A549 (cell line): ENCODE data around the gene CXCR5. TPM values are rescaled to one million over a fixed set of nuclear protein-coding genes. Genes with fewer than 3 reads are reported as not detected.

ENCODE experiments used
- ATAC-seq, 2 experiments: fragments of 200-7000 bp in 1 of 2; fragments of >200 bp in 1 of 2; cut with Nextera tagmentation in 1 of 2; cut with Tn5 transposase in 1 of 2; 3 replicates each; pipeline versions ENCODE4 v1.8.0 to v1.9.1; 2018 to 2020; ENCODE audit warnings: mild to moderate bottlenecking in 1 of 2, moderate library complexity in 1 of 2
- CTCF ChIA-PET: fragments of 300-600 bp; sonication (Branson Sonifier 250); formaldehyde crosslinking; extraction: SDS; loops from one replicate; lab custom pipeline; 2021; ENCODE audit warnings: antibody characterized with exemption, inconsistent platforms; lab: Yijun Ruan, JAX
- POLR2A ChIA-PET: fragments of 350-600 bp; formaldehyde crosslinking; extraction: SDS; loops from one replicate; lab custom pipeline; 2021; ENCODE audit warnings: antibody characterized with exemption, inconsistent platforms; lab: Yijun Ruan, JAX
- DNase-seq, 2 experiments: peaks; one replicate each; pipeline versions ENCODE4 v3.0.0 to v3.0.0-alpha.2; 2011 to 2016; ENCODE audit warnings: low read depth in 1 of 2, low spot score in 1 of 2
- FAIRE-seq: peaks from 2 replicates; lab custom pipeline; 2011; peaks lifted over from hg19 to GRCh38; lab: Jason Lieb, UNC
- H3K27ac ChIP-seq, 2 experiments: fragments of >200 bp; sonication (Bioruptor Twin); formaldehyde crosslinking; 3 replicates each; pipeline ENCODE4 v1.5.1; 2016 to 2017
- H3K4me1 ChIP-seq: fragments of >200 bp; sonication (Bioruptor Twin); formaldehyde crosslinking; 3 replicates; pipeline ENCODE4 v1.6.1; 2016
- H3K4me2 ChIP-seq: fragments of >200 bp; sonication (Bioruptor Twin); formaldehyde crosslinking; 3 replicates; pipeline ENCODE4 v1.6.1; 2016
- H3K4me3 ChIP-seq: fragments of >200 bp; sonication (Bioruptor Twin); formaldehyde crosslinking; 3 replicates; pipeline ENCODE4 v1.5.1; 2016
- H3K9me3 ChIP-seq: fragments of >200 bp; sonication (Bioruptor Twin); formaldehyde crosslinking; 3 replicates; pipeline ENCODE4 v1.6.1; 2016
- BHLHE40 ChIP-seq: IDR thresholded peaks from 2 replicates; pipeline ENCODE4 v1.6.1; 2012; ENCODE audit warnings: low read depth, low read length, inconsistent platforms
- CEBPB ChIP-seq, 2 experiments: fragments of >200 bp in 1 of 2; sonication (Bioruptor Twin) in 1 of 2; formaldehyde crosslinking in 1 of 2; IDR thresholded peaks; 2 replicates each; pipeline ENCODE4 v1.6.1; 2012 to 2016
- CTCF ChIP-seq: fragments of >200 bp; sonication (Bioruptor Twin); formaldehyde crosslinking; IDR thresholded peaks from 3 replicates; pipeline ENCODE4 v1.5.1; 2016
- EHF ChIP-seq: fragments of 250-450 bp; sonication (Bioruptor Pico); IDR thresholded peaks from 2 replicates; pipeline ENCODE4 v1.5.0; 2020; ENCODE audit warnings: mild to moderate bottlenecking
- EHMT2 ChIP-seq: fragments of 200-600 bp; sonication (generic); IDR thresholded peaks from 2 replicates; pipeline ENCODE4 v1.6.1; 2016; ENCODE audit warnings: antibody characterized with exemption, low read depth, mild to moderate bottlenecking, moderate library complexity
- ELK1 ChIP-seq: fragments of 150-350 bp; IDR thresholded peaks from 2 replicates; pipeline ENCODE4 v1.6.1; 2014; ENCODE audit warnings: low read depth, mild to moderate bottlenecking, low read length
- FOXS1 ChIP-seq: fragments of 250-450 bp; sonication (Bioruptor Pico); IDR thresholded peaks from 2 replicates; pipeline ENCODE4 v1.5.0; 2020; ENCODE audit warnings: mild to moderate bottlenecking, moderate library complexity
- GATA3 ChIP-seq: IDR thresholded peaks from 2 replicates; pipeline ENCODE4 v1.6.1; 2012; ENCODE audit warnings: borderline replicate concordance
- HEYL ChIP-seq: fragments of 250-450 bp; sonication (Bioruptor Pico); IDR thresholded peaks from 2 replicates; pipeline ENCODE4 v1.8.0; 2021; ENCODE audit warnings: mild to moderate bottlenecking, moderate library complexity
- HMGXB4 ChIP-seq: fragments of 250-450 bp; sonication (Bioruptor Pico); IDR thresholded peaks from 2 replicates; pipeline ENCODE4 v1.5.0; 2021; ENCODE audit warnings: mild to moderate bottlenecking, moderate library complexity, borderline replicate concordance
- JUN ChIP-seq, 2 experiments: fragments of >200 bp; sonication (Bioruptor Twin); formaldehyde crosslinking; IDR thresholded peaks; 2 replicates in 1 of 2; 3 replicates in 1 of 2; pipeline ENCODE4 v1.6.1; 2016 to 2017
- KDM1A ChIP-seq: fragments of 200-600 bp; sonication (generic); IDR thresholded peaks from 2 replicates; pipeline ENCODE4 v1.6.1; 2016; ENCODE audit warnings: low read depth, mild to moderate bottlenecking
- KDM5A ChIP-seq: fragments of 200-600 bp; sonication (generic); IDR thresholded peaks from 2 replicates; pipeline ENCODE4 v1.6.1; 2016; ENCODE audit warnings: antibody characterized with exemption, mild to moderate bottlenecking
- MAFK ChIP-seq: fragments of 450-650 bp; IDR thresholded peaks from 2 replicates; pipeline ENCODE4 v1.6.1; 2014; ENCODE audit not compliant: partially characterized antibody
- MAX ChIP-seq: IDR thresholded peaks from 2 replicates; pipeline ENCODE4 v1.6.1; 2012
- NR3C1 ChIP-seq: fragments of >200 bp; sonication (Bioruptor Twin); formaldehyde crosslinking; IDR thresholded peaks from 3 replicates; pipeline ENCODE4 v1.6.1; 2017
- PHF8 ChIP-seq: fragments of 200-600 bp; sonication (generic); IDR thresholded peaks from 2 replicates; pipeline ENCODE4 v1.6.1; 2016; ENCODE audit warnings: low read depth, mild to moderate bottlenecking, antibody characterized with exemption, moderate library complexity, borderline replicate concordance
- POLR2A ChIP-seq: IDR thresholded peaks from 2 replicates; pipeline ENCODE4 v1.6.1; 2012; ENCODE audit warnings: mild to moderate bottlenecking, low read length
- RFX5 ChIP-seq: fragments of 450-650 bp; IDR thresholded peaks from 2 replicates; pipeline ENCODE4 v1.7.1; 2014; ENCODE audit warnings: antibody characterized with exemption, mild to moderate bottlenecking, moderate library complexity
- SMC3 ChIP-seq: fragments of >200 bp; sonication (Bioruptor Twin); formaldehyde crosslinking; IDR thresholded peaks from 3 replicates; pipeline ENCODE4 v1.6.1; 2018; ENCODE audit warnings: inconsistent platforms
- SREBF2 ChIP-seq: fragments of 450-650 bp; IDR thresholded peaks from 2 replicates; pipeline ENCODE4 v1.6.1; 2014; ENCODE audit warnings: mild to moderate bottlenecking, moderate library complexity
- ZFP36 ChIP-seq: fragments of 450-650 bp; IDR thresholded peaks from 2 replicates; pipeline ENCODE4 v1.6.1; 2014; ENCODE audit warnings: borderline replicate concordance; ENCODE audit not compliant: partially characterized antibody
- ZNF302 ChIP-seq: fragments of 250-450 bp; sonication (Bioruptor Pico); IDR thresholded peaks from 2 replicates; pipeline ENCODE4 v1.9.0; 2021; ENCODE audit warnings: inconsistent platforms, mild to moderate bottlenecking, moderate library complexity
- ZSCAN20 ChIP-seq: fragments of 250-450 bp; sonication (Bioruptor Pico); IDR thresholded peaks from 2 replicates; pipeline ENCODE4 v1.8.0; 2022; ENCODE audit warnings: mild to moderate bottlenecking, moderate library complexity
- WGBS: methylation state at CpG from one replicate; pipeline ENCODE4 v1.1.6; 2017; ENCODE audit errors: missing lambda C conversion rate; 5-methylcytosine and 5-hydroxymethylcytosine counted together
- polyA plus RNA-seq, 4 experiments: library from polyadenylated mRNA; depleted of rRNA in 3 of 4; stranded (reverse); fragments of >200 nt; fragmentation: RNase III in 1 of 4; extraction: RNeasy Plus Mini Kit Qiagen cat#74134 plus additional on column Dnase treatment in 1 of 4; gene quantifications; 2 replicates in 3 of 4; 3 replicates in 1 of 4; pipeline ENCODE4 v1.2.3, GENCODE V29; 2011 to 2017
- TF ChIP-seq, protein P1 (sequence below): IDR thresholded peaks from 2 replicates; pipeline ENCODE4 v1.6.1; 2012
- TF ChIP-seq, protein P2 (sequence below): fragments of >200 bp; sonication (Bioruptor Twin); formaldehyde crosslinking; IDR thresholded peaks from 2 replicates; pipeline ENCODE4 v1.6.1; 2016
- TF ChIP-seq, protein P3 (sequence below): fragments of 250-450 bp; sonication (Bioruptor Pico); IDR thresholded peaks from 2 replicates; pipeline ENCODE4 v1.5.0; 2020; ENCODE audit warnings: low read depth, mild to moderate bottlenecking, moderate library complexity
- TF ChIP-seq, protein P4 (sequence below): fragments of 200-600 bp; sonication (generic); IDR thresholded peaks from 2 replicates; pipeline ENCODE4 v1.6.1; 2016; ENCODE audit warnings: antibody characterized with exemption, mild to moderate bottlenecking, moderate library complexity

Gene CXCR5
- polyA plus RNA-seq, 2 of the 4 experiments (the other 2 are of a cell fraction) = 0.04 TPM; not detected in 1

GRCh38 chr11:118911880-118912741, 28.4 kb downstream of the CXCR5 start:
- 2% methylated on average over 14 of the region's 23 CpGs for WGBS
- ChIA-PET CTCF (interaction anchor here (2.2 to 4.0 kb wide), 3 partner anchors 36 to 222 kb away, joined by 4 to 18 read pairs (median 9); partner anchors contain the start of gene DDX6), POLR2A (interaction anchor here (0.7 to 5.7 kb wide), 4 partner anchors 14 to 156 kb away, joined by 4 to 53 read pairs (median 4); partner anchors contain the start of genes BCL9L, DDX6 and VPS11)
- peak; percentile 37 to 61 for ATAC-seq
- FAIRE-seq = no peak
- Histone ChIP-seq H3K4me2 (peak overlapping the region; percentile 100), H3K9me3 (no peaks in the 10 kb centered on the region), H3K4me1 (peaks cover 85% of the 10 kb centered on the region), H3K4me3 (peak overlapping the region; percentile 52), H3K27ac (peak overlapping the region; percentile 98 to 100)
- DNase-seq = peak in 1 of 2 experiments; percentile 94
- TF ChIP-seq CEBPB (IDR thresholded peaks at IDR 0.05) (0 out of 4 replicates have a peak, but pooled peaks of 1 of the 2 experiments have one; percentile 6), SREBF2 (no peak), ZSCAN20 (CRISPR knock-in tag) (0 out of 2 replicates have a peak, but pooled peaks have one; percentile 18), BHLHE40 (peak; percentile 71; the same call in 1 of the 2 replicates), ZNF302 (CRISPR knock-in tag) (no peak; the same call in 1 of the 2 replicates), SMC3 (no peak), HEYL (CRISPR knock-in tag) (0 out of 2 replicates have a peak, but pooled peaks have one; percentile 61), EHMT2 (no peak), KDM1A (no peak), POLR2A (no peak), MAFK (peak; percentile 63), GATA3 (peak; percentile 59; the same call in 1 of the 2 replicates), CTCF (no peak), RFX5 (no peak), FOXS1 (CRISPR knock-in tag) (no peak), PHF8 (no peak), KDM5A (no peak), NR3C1 (no peak), ZFP36 (no peak), MAX (peak; percentile 53; the same call in 1 of the 2 replicates), ELK1 (no peak), EHF (CRISPR knock-in tag) (no peak), JUN (IDR thresholded peaks at IDR 0.05) (peak; percentile 37 to 47; a peak in 2 of 5 replicates), HMGXB4 (CRISPR knock-in tag) (no peak)
- TF ChIP-seq, protein P1, sequence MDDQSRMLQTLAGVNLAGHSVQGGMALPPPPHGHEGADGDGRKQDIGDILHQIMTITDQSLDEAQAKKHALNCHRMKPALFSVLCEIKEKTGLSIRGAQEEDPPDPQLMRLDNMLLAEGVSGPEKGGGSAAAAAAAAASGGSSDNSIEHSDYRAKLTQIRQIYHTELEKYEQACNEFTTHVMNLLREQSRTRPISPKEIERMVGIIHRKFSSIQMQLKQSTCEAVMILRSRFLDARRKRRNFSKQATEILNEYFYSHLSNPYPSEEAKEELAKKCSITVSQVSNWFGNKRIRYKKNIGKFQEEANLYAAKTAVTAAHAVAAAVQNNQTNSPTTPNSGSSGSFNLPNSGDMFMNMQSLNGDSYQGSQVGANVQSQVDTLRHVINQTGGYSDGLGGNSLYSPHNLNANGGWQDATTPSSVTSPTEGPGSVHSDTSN = peak; percentile 19; the same call in 1 of the 2 replicates
- TF ChIP-seq, protein P2, sequence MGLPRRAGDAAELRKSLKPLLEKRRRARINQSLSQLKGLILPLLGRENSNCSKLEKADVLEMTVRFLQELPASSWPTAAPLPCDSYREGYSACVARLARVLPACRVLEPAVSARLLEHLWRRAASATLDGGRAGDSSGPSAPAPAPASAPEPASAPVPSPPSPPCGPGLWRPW = no peak
- TF ChIP-seq, protein P3, sequence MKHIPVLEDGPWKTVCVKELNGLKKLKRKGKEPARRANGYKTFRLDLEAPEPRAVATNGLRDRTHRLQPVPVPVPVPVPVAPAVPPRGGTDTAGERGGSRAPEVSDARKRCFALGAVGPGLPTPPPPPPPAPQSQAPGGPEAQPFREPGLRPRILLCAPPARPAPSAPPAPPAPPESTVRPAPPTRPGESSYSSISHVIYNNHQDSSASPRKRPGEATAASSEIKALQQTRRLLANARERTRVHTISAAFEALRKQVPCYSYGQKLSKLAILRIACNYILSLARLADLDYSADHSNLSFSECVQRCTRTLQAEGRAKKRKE (CRISPR knock-in tag) = peak; percentile 7; the same call in 1 of the 2 replicates
- TF ChIP-seq, protein P4, sequence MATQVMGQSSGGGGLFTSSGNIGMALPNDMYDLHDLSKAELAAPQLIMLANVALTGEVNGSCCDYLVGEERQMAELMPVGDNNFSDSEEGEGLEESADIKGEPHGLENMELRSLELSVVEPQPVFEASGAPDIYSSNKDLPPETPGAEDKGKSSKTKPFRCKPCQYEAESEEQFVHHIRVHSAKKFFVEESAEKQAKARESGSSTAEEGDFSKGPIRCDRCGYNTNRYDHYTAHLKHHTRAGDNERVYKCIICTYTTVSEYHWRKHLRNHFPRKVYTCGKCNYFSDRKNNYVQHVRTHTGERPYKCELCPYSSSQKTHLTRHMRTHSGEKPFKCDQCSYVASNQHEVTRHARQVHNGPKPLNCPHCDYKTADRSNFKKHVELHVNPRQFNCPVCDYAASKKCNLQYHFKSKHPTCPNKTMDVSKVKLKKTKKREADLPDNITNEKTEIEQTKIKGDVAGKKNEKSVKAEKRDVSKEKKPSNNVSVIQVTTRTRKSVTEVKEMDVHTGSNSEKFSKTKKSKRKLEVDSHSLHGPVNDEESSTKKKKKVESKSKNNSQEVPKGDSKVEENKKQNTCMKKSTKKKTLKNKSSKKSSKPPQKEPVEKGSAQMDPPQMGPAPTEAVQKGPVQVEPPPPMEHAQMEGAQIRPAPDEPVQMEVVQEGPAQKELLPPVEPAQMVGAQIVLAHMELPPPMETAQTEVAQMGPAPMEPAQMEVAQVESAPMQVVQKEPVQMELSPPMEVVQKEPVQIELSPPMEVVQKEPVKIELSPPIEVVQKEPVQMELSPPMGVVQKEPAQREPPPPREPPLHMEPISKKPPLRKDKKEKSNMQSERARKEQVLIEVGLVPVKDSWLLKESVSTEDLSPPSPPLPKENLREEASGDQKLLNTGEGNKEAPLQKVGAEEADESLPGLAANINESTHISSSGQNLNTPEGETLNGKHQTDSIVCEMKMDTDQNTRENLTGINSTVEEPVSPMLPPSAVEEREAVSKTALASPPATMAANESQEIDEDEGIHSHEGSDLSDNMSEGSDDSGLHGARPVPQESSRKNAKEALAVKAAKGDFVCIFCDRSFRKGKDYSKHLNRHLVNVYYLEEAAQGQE = no peak
